B cell (primary cell): ENCODE data around the gene ADAMTS12.

Experiments used
- CTCF ChIP-seq: fragments of 200-600 bp; IDR thresholded peaks from one replicate; pipeline ENCODE4 v1.8.0; 2022; ENCODE audit warnings: antibody characterized with exemption, mild to moderate bottlenecking
- EZH2 ChIP-seq: IDR thresholded peaks from 2 replicates; pipeline ENCODE4 v1.6.1; 2012; ENCODE audit warnings: borderline replicate concordance, low read depth, mild to moderate bottlenecking, moderate library complexity, low read length; ENCODE audit not compliant: insufficient read depth, poor library complexity, severe bottlenecking

DNA sequence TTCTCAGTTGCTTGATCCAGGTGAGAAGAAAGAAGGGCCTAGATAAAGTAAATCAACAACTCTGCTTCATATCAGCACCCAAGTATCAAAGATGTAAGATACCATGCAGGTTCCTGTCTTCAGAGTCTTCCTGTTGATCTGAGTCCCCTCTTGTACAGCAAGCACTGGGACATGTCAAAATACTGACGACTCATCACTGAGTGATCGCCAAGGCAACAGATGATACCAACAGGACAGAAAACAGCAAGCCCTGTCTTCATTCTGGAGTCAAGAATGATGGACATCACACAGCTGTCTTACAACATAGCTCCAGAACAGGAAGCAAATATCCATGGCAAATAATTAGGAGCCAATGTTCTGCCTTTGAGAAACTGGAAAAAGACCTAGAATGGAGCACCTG is 367.3 kb downstream of the ADAMTS12 start:
- TF ChIP-seq CTCF = no peak
- no peak for TF ChIP-seq EZH2
